ENCODE results near the gene LDLRAP1.

DNA sequence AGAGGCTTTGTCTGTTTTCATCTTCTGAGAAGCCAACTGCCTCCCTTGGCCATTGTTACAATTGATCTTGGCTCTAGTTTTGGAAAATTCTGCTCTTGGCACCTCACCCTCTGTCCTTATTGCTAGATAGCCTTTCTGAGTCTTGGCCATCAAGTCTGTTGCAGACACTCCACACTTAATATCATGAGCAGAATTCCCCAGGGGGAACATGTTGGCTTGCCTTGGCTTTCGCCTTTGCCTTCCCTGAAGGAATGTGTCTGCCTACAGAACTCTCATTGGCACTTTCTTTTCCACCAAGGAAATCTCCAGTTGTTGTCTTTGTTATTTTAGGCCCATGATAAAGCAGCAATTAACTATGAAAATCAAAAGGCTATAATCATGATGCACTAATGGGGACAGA lies 42.7 kb upstream of the LDLRAP1 start:
- TF ChIP-seq, protein P1, sequence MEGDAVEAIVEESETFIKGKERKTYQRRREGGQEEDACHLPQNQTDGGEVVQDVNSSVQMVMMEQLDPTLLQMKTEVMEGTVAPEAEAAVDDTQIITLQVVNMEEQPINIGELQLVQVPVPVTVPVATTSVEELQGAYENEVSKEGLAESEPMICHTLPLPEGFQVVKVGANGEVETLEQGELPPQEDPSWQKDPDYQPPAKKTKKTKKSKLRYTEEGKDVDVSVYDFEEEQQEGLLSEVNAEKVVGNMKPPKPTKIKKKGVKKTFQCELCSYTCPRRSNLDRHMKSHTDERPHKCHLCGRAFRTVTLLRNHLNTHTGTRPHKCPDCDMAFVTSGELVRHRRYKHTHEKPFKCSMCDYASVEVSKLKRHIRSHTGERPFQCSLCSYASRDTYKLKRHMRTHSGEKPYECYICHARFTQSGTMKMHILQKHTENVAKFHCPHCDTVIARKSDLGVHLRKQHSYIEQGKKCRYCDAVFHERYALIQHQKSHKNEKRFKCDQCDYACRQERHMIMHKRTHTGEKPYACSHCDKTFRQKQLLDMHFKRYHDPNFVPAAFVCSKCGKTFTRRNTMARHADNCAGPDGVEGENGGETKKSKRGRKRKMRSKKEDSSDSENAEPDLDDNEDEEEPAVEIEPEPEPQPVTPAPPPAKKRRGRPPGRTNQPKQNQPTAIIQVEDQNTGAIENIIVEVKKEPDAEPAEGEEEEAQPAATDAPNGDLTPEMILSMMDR (IDR thresholded peaks at IDR 0.05): no peak
- no peak for TF ChIP-seq POLR2A (IDR thresholded peaks at IDR 0.05)
